CD4-positive, CD25-positive, alpha-beta regulatory T cell (primary cell): Measurements from ENCODE around the gene COL5A1. TPM values are rescaled to one million over a fixed set of nuclear protein-coding genes. Genes with fewer than 3 reads are reported as not detected.
"Not testable (repeated sequence)": the region's sequence is repeated elsewhere in the genome, so short reads cannot be mapped to it uniquely, and the experiment has no call there.

Source experiments
- ATAC-seq, 2 donors: fragments of 150-1000 bp; cut with Tn5 transposase; one replicate each; pipeline ENCODE4 v1.10.0; 2021; ENCODE audit warnings: low read depth in 2 of 2, moderate number of reproducible peaks in 2 of 2, moderate library complexity in 1 of 2
- DNase-seq, 3 donors: peaks; one replicate each; pipeline versions ENCODE4 v3.0.0 to v3.0.0-alpha.2; 2012 to 2022; ENCODE audit warnings: mixed read lengths in 1 of 3
- H3K27ac ChIP-seq: one replicate; pipeline ENCODE4 v1.7.0; 2013; ENCODE audit warnings: mild to moderate bottlenecking, low read length; ENCODE audit not compliant: insufficient read depth, poor library complexity, severe bottlenecking
- H3K27me3 ChIP-seq: one replicate; pipeline ENCODE4 v1.7.0; 2013; ENCODE audit warnings: low read length; ENCODE audit not compliant: control insufficient read depth, insufficient read depth
- H3K36me3 ChIP-seq: one replicate; pipeline ENCODE4 v1.7.0; 2013; ENCODE audit warnings: mild to moderate bottlenecking, low read length, moderate library complexity; ENCODE audit not compliant: control insufficient read depth, insufficient read depth
- H3K4me1 ChIP-seq: 2 replicates; pipeline ENCODE4 v1.7.0; 2013; ENCODE audit warnings: mild to moderate bottlenecking, low read length; ENCODE audit not compliant: insufficient read depth, control insufficient read depth, poor library complexity, severe bottlenecking
- H3K4me3 ChIP-seq: one replicate; pipeline ENCODE4 v1.7.0; 2013; ENCODE audit warnings: low read depth, mild to moderate bottlenecking, low read length, moderate library complexity
- H3K9me3 ChIP-seq, 2 experiments: 1 replicate in 1 of 2; 2 replicates in 1 of 2; pipeline ENCODE4 v1.7.0; 2013; ENCODE audit warnings: low read length in 2 of 2, mild to moderate bottlenecking in 1 of 2, moderate library complexity in 1 of 2; ENCODE audit not compliant: control insufficient read depth in 2 of 2
- H3K27ac Mint-ChIP-seq, 3 donors: one replicate each; pipeline ENCODE4 v1.8.0; 2020 to 2022; ENCODE audit warnings: mild to moderate bottlenecking in 3 of 3, mixed read lengths in 3 of 3, moderate library complexity in 2 of 3
- H3K27me3 Mint-ChIP-seq: one replicate; pipeline ENCODE4 v1.8.0; 2022; ENCODE audit warnings: mild to moderate bottlenecking, mixed read lengths
- H3K36me3 Mint-ChIP-seq: one replicate; pipeline ENCODE4 v1.8.0; 2020; ENCODE audit warnings: mixed read lengths
- H3K4me1 Mint-ChIP-seq, 4 donors: one replicate each; pipeline ENCODE4 v1.8.0; 2020 to 2022; ENCODE audit warnings: mixed read lengths in 4 of 4, mild to moderate bottlenecking in 1 of 4
- H3K4me3 Mint-ChIP-seq, 4 donors: one replicate each; pipeline ENCODE4 v1.8.0; 2020 to 2022; ENCODE audit warnings: mild to moderate bottlenecking in 4 of 4, mixed read lengths in 4 of 4, moderate library complexity in 3 of 4
- H3K9me3 Mint-ChIP-seq, 7 donors: one replicate each; pipeline ENCODE4 v1.8.0; 2020 to 2022; ENCODE audit warnings: mixed read lengths in 7 of 7, mild to moderate bottlenecking in 3 of 7, moderate library complexity in 2 of 7
- polyA plus RNA-seq, 4 donors: library from polyadenylated mRNA; unstranded; fragments of 300-500 nt; fragmentation: Illumina TruSeq; gene quantifications; one replicate each; pipeline ENCODE4 v1.2.3, GENCODE V29; 2021
- total RNA-seq: library from RNA; stranded (reverse); gene quantifications from one replicate; pipeline ENCODE4 v1.2.3, GENCODE V29; 2022

The COL5A1 gene
- total and polyA plus RNA-seq, 5 donors from 2014 or later = 0.02 to 1.7 (median 0.10) TPM; not detected in 2

DNA sequence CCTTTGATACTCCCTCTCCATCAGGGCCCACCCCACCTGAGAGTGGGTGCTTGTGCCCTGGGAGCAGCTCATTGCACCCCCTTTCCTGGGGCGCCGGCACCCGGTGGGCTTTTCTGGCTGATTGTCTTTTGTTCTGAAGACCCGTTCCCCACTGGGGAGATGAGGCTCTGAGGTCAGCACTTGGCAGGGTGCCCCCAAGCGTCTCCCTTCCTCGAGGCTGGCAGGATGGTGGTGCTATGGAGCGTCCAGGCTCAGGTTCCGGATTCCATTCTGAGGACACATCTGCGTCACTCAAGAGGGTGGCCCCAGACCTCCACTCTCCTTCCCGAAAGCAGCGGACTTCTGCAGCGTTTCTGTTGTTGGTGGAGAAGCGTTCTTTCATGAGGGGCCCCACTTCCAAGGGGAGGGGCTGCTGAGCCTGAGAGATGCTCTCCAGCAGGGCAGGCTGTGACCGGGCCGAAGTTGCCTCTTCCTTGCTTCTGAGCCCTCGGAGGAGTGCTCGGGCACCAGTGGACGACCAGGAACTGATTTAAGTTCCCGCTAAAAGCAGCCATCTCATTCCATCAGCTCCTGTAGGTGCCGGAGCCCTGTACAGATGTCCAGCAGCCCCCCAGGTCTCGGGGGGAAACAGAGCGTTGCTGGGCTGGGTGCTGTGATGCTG lies 42.2 kb downstream of the COL5A1 start:
- H3K4me3 ChIP-seq = no peak overlapping the region
- H3K27ac ChIP-seq = no peak overlapping the region
- no peak overlapping the region for H3K4me3 Mint-ChIP-seq
- H3K36me3 Mint-ChIP-seq = no peaks in the 10 kb centered on the region
- H3K36me3 ChIP-seq = no peaks in the 10 kb centered on the region
- no peak for ATAC-seq
- H3K9me3 Mint-ChIP-seq = peaks cover 0 to 1% (median 0%) of the 10 kb centered on the region in 7 donors
- DNase-seq = no peak
- H3K4me1 Mint-ChIP-seq = no peaks in the 10 kb centered on the region
- H3K27ac Mint-ChIP-seq = no peak overlapping the region
- no peaks in the 10 kb centered on the region for H3K4me1 ChIP-seq
- H3K27me3 Mint-ChIP-seq = no peaks in the 10 kb centered on the region
- no peaks in the 10 kb centered on the region for H3K27me3 ChIP-seq
- H3K9me3 ChIP-seq = no peaks in the 10 kb centered on the region

DNA sequence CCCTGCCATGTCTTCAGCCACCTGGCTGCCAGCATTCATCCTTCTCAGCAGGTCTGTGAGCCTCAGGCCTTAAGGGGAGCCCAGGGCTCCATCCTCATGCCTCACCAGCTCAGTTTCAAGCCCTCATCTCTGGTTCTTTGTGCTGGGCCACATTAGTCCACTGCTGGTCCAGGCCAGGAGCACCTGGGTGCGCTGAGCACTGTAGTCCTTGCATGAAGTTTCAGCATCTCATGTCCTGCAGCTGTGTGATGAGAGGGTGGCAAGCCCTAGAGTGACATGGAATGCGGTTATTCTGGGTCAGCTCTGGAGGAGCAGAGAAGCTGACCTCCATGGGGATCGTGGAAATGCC lies 42.7 kb downstream of the COL5A1 start:
- no peaks in the 10 kb centered on the region for H3K27me3 ChIP-seq
- H3K4me1 Mint-ChIP-seq = no peaks in the 10 kb centered on the region
- H3K9me3 Mint-ChIP-seq = peaks cover 0 to 1% (median 0%) of the 10 kb centered on the region in 7 donors
- no peak overlapping the region for H3K27ac Mint-ChIP-seq
- no peaks in the 10 kb centered on the region for H3K27me3 Mint-ChIP-seq
- no peak overlapping the region for H3K4me3 ChIP-seq
- H3K9me3 ChIP-seq = no peaks in the 10 kb centered on the region
- ATAC-seq (no peak), DNase-seq (no peak)
- no peak overlapping the region for H3K27ac ChIP-seq
- H3K4me1 ChIP-seq = no peaks in the 10 kb centered on the region
- H3K4me3 Mint-ChIP-seq = no peak overlapping the region
- no peaks in the 10 kb centered on the region for H3K36me3 ChIP-seq
- no peaks in the 10 kb centered on the region for H3K36me3 Mint-ChIP-seq

DNA sequence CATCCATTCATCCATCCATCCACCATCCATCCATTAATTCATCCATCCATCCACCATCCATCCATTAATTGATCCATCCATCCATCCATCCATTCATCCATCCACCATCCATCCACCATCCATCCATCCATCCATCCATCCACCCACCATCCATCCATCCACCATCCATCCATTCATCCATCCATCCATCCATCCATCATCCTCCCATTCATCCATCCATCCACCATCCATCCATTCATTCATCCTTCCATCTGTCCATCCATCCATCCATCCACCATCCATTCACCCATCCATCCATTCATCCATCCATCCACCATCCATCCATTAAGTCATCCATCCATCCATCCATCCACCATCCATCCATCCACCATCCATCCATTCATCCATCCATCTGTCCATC lies 43.3 kb downstream of the COL5A1 start:
- not testable (repeated sequence) for H3K4me3 ChIP-seq, H3K27me3 Mint-ChIP-seq, H3K27me3 ChIP-seq, H3K27ac ChIP-seq, H3K4me1 Mint-ChIP-seq, H3K4me3 Mint-ChIP-seq, H3K36me3 Mint-ChIP-seq, H3K4me1 ChIP-seq, H3K36me3 ChIP-seq, H3K9me3 ChIP-seq, DNase-seq, ATAC-seq, H3K9me3 Mint-ChIP-seq, H3K27ac Mint-ChIP-seq

DNA sequence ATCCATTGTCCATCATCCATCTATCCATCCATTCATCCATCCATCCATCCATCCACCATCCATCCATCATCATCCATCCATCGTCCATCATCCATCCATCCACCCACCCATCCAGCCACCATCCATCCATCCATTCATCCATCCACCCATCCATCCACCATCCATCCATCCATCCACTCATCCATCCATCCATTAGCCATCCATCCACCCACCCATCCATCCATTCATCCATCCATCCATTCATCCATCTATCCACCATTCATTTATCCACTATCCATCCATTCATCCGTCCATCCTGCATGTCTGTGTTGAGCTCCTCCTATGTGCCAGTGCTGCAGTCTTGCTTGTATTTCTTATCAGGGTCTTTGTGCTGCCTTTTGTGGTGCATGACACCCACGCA lies 44.2 kb downstream of the COL5A1 start:
- no peak overlapping the region for H3K27ac Mint-ChIP-seq
- no peaks in the 10 kb centered on the region for H3K4me1 Mint-ChIP-seq
- ATAC-seq (no peak), DNase-seq (no peak)
- H3K4me3 ChIP-seq = no peak overlapping the region
- H3K4me3 Mint-ChIP-seq = no peak overlapping the region
- H3K4me1 ChIP-seq = no peaks in the 10 kb centered on the region
- H3K27me3 Mint-ChIP-seq = no peaks in the 10 kb centered on the region
- no peaks in the 10 kb centered on the region for H3K36me3 Mint-ChIP-seq
- no peaks in the 10 kb centered on the region for H3K27me3 ChIP-seq
- no peaks in the 10 kb centered on the region for H3K9me3 ChIP-seq
- H3K27ac ChIP-seq = no peak overlapping the region
- H3K9me3 Mint-ChIP-seq = peaks cover 0 to 1% (median 0%) of the 10 kb centered on the region in 7 donors
- H3K36me3 ChIP-seq = no peaks in the 10 kb centered on the region

DNA sequence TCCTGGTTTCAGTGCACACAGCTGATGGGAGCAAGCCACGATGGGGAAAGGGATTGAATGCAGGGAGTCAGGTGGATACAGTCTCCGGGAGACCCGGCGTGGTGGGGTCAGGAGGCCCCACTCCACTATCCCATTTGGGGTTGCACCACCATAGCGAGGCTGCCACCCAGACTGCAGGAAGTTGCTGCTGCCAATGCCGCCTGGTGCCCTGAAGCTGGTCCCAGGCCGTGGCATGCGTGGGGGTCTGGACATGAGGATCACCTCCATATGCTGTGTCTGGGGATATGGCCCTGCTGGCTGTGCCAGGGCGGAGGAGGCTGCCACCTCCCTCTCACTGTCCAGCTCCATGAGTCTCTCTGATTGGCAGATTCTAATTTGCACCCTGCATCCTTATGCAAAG lies 45.3 kb downstream of the COL5A1 start:
- Histone ChIP-seq H3K4me3 (no peak overlapping the region), H3K36me3 (no peaks in the 10 kb centered on the region), H3K27me3 (no peaks in the 10 kb centered on the region), H3K27ac (no peak overlapping the region), H3K9me3 (no peaks in the 10 kb centered on the region), H3K4me1 (no peaks in the 10 kb centered on the region)
- DNase-seq = no peak
- Mint-ChIP-seq H3K9me3 (peaks cover 0 to 1% (median 0%) of the 10 kb centered on the region in 7 donors), H3K27ac (no peak overlapping the region), H3K4me1 (no peaks in the 10 kb centered on the region), H3K4me3 (no peak overlapping the region), H3K27me3 (no peaks in the 10 kb centered on the region), H3K36me3 (no peaks in the 10 kb centered on the region)
- ATAC-seq = no peak

DNA sequence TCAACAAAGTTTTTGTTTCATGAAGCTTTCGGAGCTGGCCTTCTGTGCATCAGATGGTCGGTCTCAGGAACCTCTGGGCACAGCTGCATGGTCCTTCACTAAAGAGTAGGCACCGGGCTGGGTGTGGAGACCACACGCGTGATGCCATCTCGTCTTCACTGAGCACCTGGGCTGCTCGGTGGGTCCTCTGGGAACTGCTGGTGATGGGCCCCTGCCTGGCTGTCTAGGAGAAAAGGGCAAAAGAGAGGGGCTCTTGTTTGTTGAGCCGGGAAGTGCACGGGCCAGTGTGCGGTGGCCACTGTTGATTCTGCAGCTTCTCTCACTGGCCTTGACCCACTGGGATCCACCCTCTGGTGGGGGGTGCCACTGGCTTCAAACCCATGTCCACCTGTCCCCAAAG lies 46.0 kb downstream of the COL5A1 start:
- no peak overlapping the region for H3K27ac ChIP-seq
- no peak overlapping the region for H3K4me3 Mint-ChIP-seq
- H3K36me3 ChIP-seq = no peaks in the 10 kb centered on the region
- no peaks in the 10 kb centered on the region for H3K9me3 ChIP-seq
- no peaks in the 10 kb centered on the region for H3K27me3 Mint-ChIP-seq
- no peaks in the 10 kb centered on the region for H3K36me3 Mint-ChIP-seq
- no peaks in the 10 kb centered on the region for H3K27me3 ChIP-seq
- no peak overlapping the region for H3K27ac Mint-ChIP-seq
- H3K4me3 ChIP-seq = no peak overlapping the region
- peaks cover 0 to 1% (median 0%) of the 10 kb centered on the region in 7 donors for H3K9me3 Mint-ChIP-seq
- ATAC-seq (no peak), DNase-seq (no peak)
- H3K4me1 Mint-ChIP-seq = peaks cover 0 to 2% (median 0%) of the 10 kb centered on the region in 4 donors
- no peaks in the 10 kb centered on the region for H3K4me1 ChIP-seq

DNA sequence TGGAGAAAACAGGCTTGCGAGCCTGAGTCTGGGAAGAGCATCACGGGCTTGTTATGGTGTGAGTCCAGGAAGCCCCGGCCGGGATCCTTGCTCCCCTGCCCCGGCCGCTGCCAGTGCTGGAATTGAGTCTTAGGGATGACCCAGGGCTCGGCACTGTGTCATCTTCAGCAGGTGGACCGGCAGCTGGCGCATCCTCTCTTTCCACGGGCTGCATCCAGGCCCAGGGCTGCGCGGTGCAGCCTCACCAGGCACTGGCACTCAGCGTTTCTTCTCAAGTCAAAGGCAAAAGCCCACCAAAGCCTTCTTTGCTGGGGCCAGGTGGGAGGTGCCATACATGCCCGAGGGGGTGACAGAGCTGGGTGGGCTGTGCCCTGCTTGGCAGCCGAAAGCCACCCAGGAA lies 46.6 kb downstream of the COL5A1 start:
- Histone ChIP-seq H3K9me3 (no peaks in the 10 kb centered on the region), H3K4me3 (no peak overlapping the region), H3K27ac (no peak overlapping the region), H3K27me3 (no peaks in the 10 kb centered on the region), H3K4me1 (peaks cover 3% of the 10 kb centered on the region), H3K36me3 (no peaks in the 10 kb centered on the region)
- Mint-ChIP-seq H3K36me3 (no peaks in the 10 kb centered on the region), H3K4me1 (peaks cover 0 to 4% (median 2%) of the 10 kb centered on the region in 4 donors), H3K4me3 (no peak overlapping the region), H3K27me3 (no peaks in the 10 kb centered on the region), H3K27ac (no peak overlapping the region), H3K9me3 (peaks cover 0 to 1% (median 0%) of the 10 kb centered on the region in 7 donors)
- ATAC-seq = no peak
- DNase-seq = no peak

DNA sequence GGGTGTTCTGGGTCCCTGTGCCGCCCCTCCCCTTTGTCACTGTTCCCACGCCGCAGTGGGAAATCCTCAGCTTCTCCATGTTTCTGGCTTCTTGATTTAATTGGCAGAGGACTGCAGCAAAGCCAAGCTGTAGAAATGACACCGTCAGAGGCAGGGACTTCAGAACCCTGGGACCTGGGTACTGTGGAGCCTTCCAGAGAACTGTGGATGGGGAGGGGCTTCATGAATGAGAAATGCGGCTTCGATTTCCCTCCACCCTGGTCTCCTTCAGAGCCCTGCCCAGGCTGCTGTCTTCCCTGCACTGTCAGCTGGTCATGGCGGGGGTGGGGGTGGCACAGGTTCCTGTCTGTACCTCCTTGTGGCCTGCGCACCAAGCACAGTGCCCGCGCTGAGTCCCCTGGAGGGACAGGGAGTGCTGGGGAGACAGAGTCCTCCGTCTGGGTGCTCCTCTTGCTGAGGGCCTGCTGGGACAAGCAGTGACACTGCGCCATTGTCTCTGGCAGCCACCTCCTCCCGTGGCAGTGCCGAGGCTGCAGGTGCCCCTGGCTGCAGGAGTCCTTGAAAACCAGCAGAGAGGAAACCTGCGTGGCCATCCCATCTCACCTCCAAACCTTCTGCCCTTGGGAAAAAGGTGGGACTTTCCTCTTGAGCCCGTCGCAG lies 47.2 kb downstream of the COL5A1 start:
- no peak overlapping the region for H3K27ac Mint-ChIP-seq
- H3K27me3 Mint-ChIP-seq = no peaks in the 10 kb centered on the region
- H3K4me3 Mint-ChIP-seq = no peak overlapping the region
- Histone ChIP-seq H3K9me3 (no peaks in the 10 kb centered on the region), H3K4me3 (no peak overlapping the region), H3K27me3 (no peaks in the 10 kb centered on the region), H3K36me3 (no peaks in the 10 kb centered on the region), H3K4me1 (peaks cover 3% of the 10 kb centered on the region), H3K27ac (no peak overlapping the region)
- H3K4me1 Mint-ChIP-seq = peaks cover 0 to 6% (median 3%) of the 10 kb centered on the region in 4 donors
- no peak for ATAC-seq
- no peak for DNase-seq
- peaks cover 0 to 1% (median 0%) of the 10 kb centered on the region in 7 donors for H3K9me3 Mint-ChIP-seq
- H3K36me3 Mint-ChIP-seq = no peaks in the 10 kb centered on the region
